Skeletal muscle satellite cell (primary cell): Measurements from ENCODE around the gene MTFR1L.

Experiments
- H3K27me3 ChIP-seq: 2 replicates; pipeline ENCODE4 v1.7.0; 2013; ENCODE audit warnings: low read length; ENCODE audit not compliant: control insufficient read depth, insufficient read depth
- H3K36me3 ChIP-seq: 2 replicates; pipeline ENCODE4 v1.7.0; 2013; ENCODE audit warnings: mild to moderate bottlenecking, control low read depth, low read length; ENCODE audit not compliant: insufficient read depth
- H3K4me1 ChIP-seq: 2 replicates; pipeline ENCODE4 v1.7.0; 2013; ENCODE audit warnings: low read length; ENCODE audit not compliant: control insufficient read depth, insufficient read depth
- H3K4me2 ChIP-seq: 2 replicates; pipeline ENCODE4 v1.7.0; 2013; ENCODE audit warnings: mild to moderate bottlenecking, low read length
- H3K4me3 ChIP-seq: 2 replicates; pipeline ENCODE4 v1.7.0; 2013; ENCODE audit warnings: low read length
- H3K9ac ChIP-seq: 2 replicates; pipeline ENCODE4 v1.7.0; 2013; ENCODE audit warnings: mild to moderate bottlenecking, low read depth, low read length, moderate library complexity
- H3K9me3 ChIP-seq: replicated peaks from 2 replicates; pipeline ENCODE4 v1.7.0; 2013; ENCODE audit warnings: mild to moderate bottlenecking, control low read depth, low read length

Gene MTFR1L

DNA sequence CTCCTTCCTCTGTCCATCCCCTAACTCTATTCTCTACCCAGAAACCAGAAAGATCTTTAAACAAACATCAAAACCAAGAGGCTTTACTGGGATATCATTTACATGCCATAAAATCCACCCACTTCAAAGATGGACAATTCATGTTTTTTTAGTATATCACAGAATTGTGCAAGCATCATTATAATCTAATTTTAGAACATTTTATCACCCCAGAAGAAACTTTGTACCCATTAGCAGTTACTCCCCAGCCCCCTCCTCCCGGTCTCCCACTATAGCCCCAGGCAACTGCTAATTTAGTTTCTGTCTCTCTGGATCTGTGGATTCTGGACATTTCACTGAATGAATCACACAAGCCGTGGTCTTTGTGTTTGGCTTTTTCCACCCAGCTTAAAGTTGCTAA lies 24.5 kb upstream of the MTFR1L start:
- Histone ChIP-seq H3K4me2 (no peak overlapping the region), H3K36me3 (no peaks in the 10 kb centered on the region), H3K9me3 (no peaks in the 10 kb centered on the region), H3K4me1 (no peaks in the 10 kb centered on the region), H3K9ac (no peak overlapping the region), H3K4me3 (no peak overlapping the region), H3K27me3 (peaks cover 34% of the 10 kb centered on the region)

GRCh38 chr1:25795946-25796810 lies 23.6 kb upstream of the MTFR1L start:
- peaks cover 6% of the 10 kb centered on the region for H3K4me1 ChIP-seq
- no peak overlapping the region for H3K9ac ChIP-seq
- no peak overlapping the region for H3K4me3 ChIP-seq
- no peaks in the 10 kb centered on the region for H3K9me3 ChIP-seq
- H3K27me3 ChIP-seq = peaks cover 25% of the 10 kb centered on the region
- H3K4me2 ChIP-seq = no peak overlapping the region
- H3K36me3 ChIP-seq = no peaks in the 10 kb centered on the region

- H3K4me1 ChIP-seq = peaks cover 7% of the 10 kb centered on the region
- no peaks in the 10 kb centered on the region for H3K9me3 ChIP-seq
- no peaks in the 10 kb centered on the region for H3K36me3 ChIP-seq
- no peak overlapping the region for H3K4me2 ChIP-seq
- peaks cover 18% of the 10 kb centered on the region for H3K27me3 ChIP-seq
- H3K4me3 ChIP-seq = no peak overlapping the region
- no peak overlapping the region for H3K9ac ChIP-seq
Measured at GRCh38 chr1:25796811-25797458, 22.8 kb upstream of the MTFR1L start.

DNA sequence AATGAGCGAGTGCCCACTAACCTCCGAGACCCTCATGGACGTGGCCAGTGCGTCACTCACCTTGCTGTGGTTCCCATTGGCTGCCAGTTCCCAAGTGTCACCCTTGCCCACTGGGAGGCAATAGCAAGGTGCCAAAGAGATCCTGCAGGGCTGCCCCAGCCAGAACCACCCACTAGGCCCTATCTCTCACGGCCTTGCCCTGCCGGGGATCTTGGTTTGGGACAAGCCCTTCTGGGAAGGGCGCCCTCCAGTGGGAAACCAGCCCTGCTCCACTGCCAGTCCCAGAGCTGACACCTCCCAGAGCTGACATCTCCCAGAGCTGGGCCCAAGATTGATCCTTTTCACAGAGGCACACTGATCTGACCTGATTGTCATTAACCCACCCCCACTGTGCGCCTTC lies 21.8 kb upstream of the MTFR1L start:
- peaks cover 15% of the 10 kb centered on the region for H3K27me3 ChIP-seq
- no peak overlapping the region for H3K4me2 ChIP-seq
- H3K4me3 ChIP-seq = no peak overlapping the region
- H3K9me3 ChIP-seq = no peaks in the 10 kb centered on the region
- H3K9ac ChIP-seq = no peak overlapping the region
- no peaks in the 10 kb centered on the region for H3K36me3 ChIP-seq
- H3K4me1 ChIP-seq = peaks cover 7% of the 10 kb centered on the region

DNA sequence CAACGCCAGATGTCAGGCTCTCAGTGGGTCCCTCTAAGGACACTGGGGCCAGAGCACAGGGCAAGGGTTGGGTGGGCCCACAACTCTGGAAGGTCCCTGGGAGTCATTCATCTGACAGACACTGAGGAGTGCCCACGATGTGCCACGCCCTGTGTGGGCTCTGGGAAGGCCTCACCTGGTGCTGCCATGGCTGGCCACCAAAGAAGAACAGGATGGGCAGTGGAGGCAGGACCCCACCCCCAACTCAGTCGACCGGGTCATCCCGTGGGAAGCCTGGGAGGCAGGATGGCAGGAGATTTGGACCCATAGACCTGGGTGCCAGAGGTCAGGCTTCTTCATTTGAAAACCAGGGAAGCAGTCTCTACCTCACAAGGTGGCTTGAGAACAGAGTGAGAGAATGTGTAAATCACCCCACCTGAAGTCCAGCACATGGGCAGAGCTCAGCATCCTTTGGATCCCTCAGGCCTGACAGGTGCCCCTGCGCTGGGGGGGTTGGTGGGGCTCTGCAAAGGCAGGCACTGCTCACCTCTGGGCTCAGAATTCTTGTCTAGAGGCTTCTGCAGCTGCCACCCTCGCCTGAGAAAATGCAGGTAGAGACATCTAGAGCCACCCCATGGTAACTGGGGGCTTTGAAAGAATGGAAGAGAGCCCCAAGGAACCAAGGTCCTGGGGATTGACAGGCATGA lies 20.9 kb upstream of the MTFR1L start:
- no peak overlapping the region for H3K9ac ChIP-seq
- H3K36me3 ChIP-seq = no peaks in the 10 kb centered on the region
- no peak overlapping the region for H3K4me3 ChIP-seq
- no peak overlapping the region for H3K4me2 ChIP-seq
- H3K27me3 ChIP-seq = peaks cover 12% of the 10 kb centered on the region
- peaks cover 8% of the 10 kb centered on the region for H3K4me1 ChIP-seq
- H3K9me3 ChIP-seq = no peaks in the 10 kb centered on the region

DNA sequence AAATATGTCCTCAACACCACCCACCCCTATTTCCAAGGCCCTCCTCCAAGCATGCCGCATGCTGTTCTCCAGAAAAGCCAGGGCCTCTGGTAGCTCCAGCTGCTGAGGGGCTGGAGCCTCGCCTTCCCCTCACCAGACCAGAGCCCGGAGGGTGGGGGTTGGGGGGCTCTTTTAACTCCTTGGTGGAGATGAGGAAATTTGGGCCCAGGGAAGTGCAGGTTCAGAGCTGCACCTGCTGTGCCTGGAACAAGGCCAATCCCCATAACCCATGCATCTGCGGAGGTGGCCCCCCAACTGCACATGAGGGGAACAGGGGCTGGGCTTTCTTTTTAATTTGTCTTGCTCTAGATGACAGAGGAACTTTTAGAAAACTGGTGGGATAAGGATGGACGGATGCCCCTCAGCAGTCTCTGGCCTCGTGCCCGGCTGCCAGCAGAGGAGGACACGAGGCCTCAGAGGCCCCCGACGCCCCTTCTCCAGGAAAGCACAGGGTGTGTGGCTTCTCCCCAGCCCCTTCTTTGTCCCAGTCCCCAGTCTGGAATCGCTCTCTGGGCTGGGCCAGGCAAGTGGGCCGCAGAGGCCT lies 20.3 kb upstream of the MTFR1L start:
- Histone ChIP-seq H3K9ac (peak overlapping the region; percentile 77), H3K4me1 (peaks cover 13% of the 10 kb centered on the region), H3K9me3 (no peaks in the 10 kb centered on the region), H3K27me3 (peaks cover 6% of the 10 kb centered on the region), H3K36me3 (no peaks in the 10 kb centered on the region), H3K4me2 (peak overlapping the region; percentile 81), H3K4me3 (peak overlapping the region; percentile 65)

GRCh38 chr1:25799935-25800702 lies 19.6 kb upstream of the MTFR1L start, which contains the start of gene SELENON:
TSS of gene SELENON (plus strand) at chr1:25800193. CDS start at chr1:25800231, 38 bp downstream.
- Histone ChIP-seq H3K27me3 (peaks cover 6% of the 10 kb centered on the region), H3K4me3 (peak within 1 kb of the TSS; percentile 83), H3K4me1 (peaks cover 19% of the 10 kb centered on the region)

GRCh38 chr1:25800703-25801377 lies 18.9 kb upstream of the MTFR1L start:
- peaks cover 4% of the 10 kb centered on the region for H3K36me3 ChIP-seq
- no peaks in the 10 kb centered on the region for H3K9me3 ChIP-seq
- peaks cover 27% of the 10 kb centered on the region for H3K4me1 ChIP-seq
- H3K27me3 ChIP-seq = peaks cover 6% of the 10 kb centered on the region
- peak overlapping the region; percentile 83 for H3K4me3 ChIP-seq
- peak overlapping the region; percentile 84 for H3K9ac ChIP-seq
- peak overlapping the region; percentile 99 for H3K4me2 ChIP-seq

More at GRCh38 chr1:25799935-25800702, 19.6 kb upstream of the MTFR1L start, which contains the start of gene SELENON:
- Histone ChIP-seq H3K36me3 (no peaks in the 10 kb centered on the region), H3K9me3 (no peaks in the 10 kb centered on the region), H3K4me2 (peak within 1 kb of the TSS; percentile 99), H3K9ac (peak within 1 kb of the TSS; percentile 84)

DNA sequence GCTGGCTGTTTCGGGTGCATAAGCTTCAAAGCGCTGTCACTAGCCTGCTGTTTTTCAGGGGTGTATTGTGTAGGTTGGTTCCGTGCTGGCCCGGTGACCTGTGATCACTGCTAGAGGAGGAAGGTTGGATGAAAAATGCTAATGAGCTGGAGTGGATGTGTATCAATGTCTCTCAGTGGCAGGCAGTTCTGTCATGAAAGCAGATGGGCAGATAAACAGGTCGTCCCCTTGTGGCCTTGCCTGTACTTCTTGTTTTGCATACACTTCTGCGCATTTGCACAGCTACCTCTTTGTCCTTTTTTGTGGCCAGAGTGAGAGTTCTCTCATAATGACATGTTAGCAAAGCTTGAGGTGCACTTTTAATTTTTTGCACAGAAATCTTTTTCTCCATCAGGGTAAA lies 16.8 kb upstream of the MTFR1L start:
- Histone ChIP-seq H3K36me3 (peaks cover 7% of the 10 kb centered on the region), H3K9ac (no peak overlapping the region), H3K27me3 (no peaks in the 10 kb centered on the region)

DNA sequence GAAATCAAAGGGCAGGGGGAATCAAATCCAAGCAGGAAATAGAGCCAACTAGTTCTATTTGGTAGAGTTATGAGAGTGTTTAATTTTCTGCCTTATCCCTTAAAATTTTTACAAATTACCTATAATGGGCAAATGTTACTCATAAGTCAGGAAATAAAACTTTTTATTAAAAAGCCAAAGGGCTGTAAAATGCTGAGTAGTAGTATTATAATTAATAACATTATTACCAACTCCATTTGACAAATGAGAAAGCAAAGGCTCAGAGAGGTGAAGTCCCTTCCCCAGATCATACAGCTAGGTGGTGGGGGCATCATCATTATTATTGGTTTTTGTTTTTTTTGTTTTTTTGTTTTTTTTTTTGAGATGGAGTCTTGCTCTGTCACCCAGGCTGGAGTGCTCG lies 16.4 kb upstream of the MTFR1L start:
- H3K9ac ChIP-seq = no peak overlapping the region
- peaks cover 7% of the 10 kb centered on the region for H3K36me3 ChIP-seq
- peaks cover 35% of the 10 kb centered on the region for H3K4me1 ChIP-seq
- H3K4me3 ChIP-seq = no peak overlapping the region
- no peaks in the 10 kb centered on the region for H3K9me3 ChIP-seq
- no peak overlapping the region for H3K4me2 ChIP-seq
- H3K27me3 ChIP-seq = no peaks in the 10 kb centered on the region

More for the DNA sequence above, 16.8 kb upstream of the MTFR1L start:
- H3K9me3 ChIP-seq = no peaks in the 10 kb centered on the region
- no peak overlapping the region for H3K4me2 ChIP-seq
- no peak overlapping the region for H3K4me3 ChIP-seq
- peaks cover 35% of the 10 kb centered on the region for H3K4me1 ChIP-seq
